HG03045 (cell line): ENCODE measurements around the gene EIF2B4.
A peak's percentile ranks its signal among the peaks of the same experiment; 100 is the strongest.
"Not testable (repeated sequence)": the region's sequence is repeated elsewhere in the genome, so short reads cannot be mapped to it uniquely, and the experiment has no call there.

ENCODE experiments used
- ATAC-seq: cut with Tn5 transposase; IDR thresholded peaks from one replicate; pipeline ENCODE4 v1.9.1; 2021; ENCODE audit warnings: mild to moderate bottlenecking, moderate library complexity; ENCODE audit not compliant: unreplicated experiment

The EIF2B4 gene

DNA sequence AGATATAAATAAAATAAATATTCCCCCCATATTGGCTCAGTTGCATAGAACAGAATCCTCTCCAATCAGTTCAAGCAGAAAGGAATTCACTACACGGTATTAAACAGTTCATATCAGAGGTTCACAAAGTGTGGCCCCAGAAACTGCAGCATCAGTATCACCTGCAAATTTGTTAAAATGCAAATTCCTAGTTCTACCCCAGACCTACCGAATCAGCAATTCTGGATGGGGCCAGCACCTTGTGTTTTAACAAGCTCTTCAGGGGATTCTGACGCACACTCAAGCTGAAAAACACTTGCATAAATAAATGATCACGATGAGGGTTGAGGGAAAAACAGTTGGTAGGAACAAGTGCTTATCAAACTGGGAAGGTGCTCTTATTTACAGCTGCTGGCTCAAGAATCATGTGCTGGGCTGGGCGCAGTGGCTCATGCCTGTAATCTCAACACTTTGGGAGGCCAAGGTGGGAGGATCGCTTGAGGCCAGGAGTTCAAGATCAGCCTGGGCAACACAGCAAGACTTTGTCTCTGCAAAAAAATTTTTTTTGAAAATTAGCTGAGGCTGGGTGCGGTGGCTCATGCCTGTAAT is 19.9 kb downstream of the EIF2B4 start:
- no peak for ATAC-seq

DNA sequence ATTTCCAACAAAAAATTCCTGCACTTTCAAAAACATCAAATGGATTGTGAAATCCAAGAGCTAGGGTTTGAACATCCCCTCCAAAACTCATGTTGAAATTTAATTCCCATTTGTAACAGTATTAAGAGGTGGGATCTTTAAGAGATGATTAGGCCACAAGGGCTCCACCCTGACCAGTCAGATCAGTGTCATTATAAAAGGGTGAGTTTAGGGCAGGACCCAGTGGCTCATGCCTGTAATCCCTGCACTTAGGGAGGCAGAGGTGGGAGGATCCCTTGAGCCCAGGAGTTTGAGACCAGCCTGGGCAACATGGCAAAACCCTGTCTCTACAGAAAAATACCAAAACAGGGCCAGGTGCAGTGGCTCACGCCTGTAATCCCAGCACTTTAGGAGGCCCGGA is 22.5 kb downstream of the EIF2B4 start:
- ATAC-seq: no peak

DNA sequence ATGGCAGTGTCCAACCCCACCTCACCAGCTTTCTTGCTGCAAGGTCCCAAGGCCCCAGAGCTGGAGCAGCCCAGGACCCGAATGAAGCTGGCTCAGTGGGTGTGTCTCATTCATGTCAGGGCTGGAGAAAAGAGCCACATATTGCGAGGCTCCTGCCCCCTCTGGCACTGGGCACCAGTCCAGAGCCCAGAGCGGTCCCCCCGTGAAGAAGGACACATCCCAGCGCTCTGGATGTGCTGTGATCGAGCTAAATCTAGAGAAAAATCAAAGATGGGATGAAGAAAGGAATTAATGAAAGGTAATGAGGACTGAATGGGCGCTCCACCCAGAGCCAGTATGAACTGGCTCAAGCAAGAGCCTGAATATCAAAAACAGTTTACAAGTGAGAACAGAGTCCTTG is 34.0 kb downstream of the EIF2B4 start:
- no peak for ATAC-seq

DNA sequence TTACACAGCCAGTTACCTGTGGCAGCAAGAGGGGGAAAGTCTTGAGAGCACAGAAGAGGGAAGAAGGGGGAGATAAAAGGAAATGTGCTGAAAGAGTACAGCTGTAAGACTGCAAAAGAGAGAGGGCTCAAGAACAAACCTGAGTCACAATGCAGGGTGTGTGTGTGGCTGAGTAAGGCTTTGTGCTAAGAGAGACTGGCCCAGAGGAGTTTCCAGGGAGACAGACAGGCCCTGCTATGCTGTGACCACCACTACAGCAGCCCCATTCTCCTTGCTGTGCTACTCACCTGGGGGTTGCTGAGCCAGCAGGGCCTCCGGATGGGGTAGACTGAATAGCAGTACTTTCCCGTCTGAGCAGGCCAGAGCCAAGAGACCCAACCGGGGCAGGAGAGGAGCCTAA is 34.8 kb downstream of the EIF2B4 start:
- ATAC-seq: no peak

DNA sequence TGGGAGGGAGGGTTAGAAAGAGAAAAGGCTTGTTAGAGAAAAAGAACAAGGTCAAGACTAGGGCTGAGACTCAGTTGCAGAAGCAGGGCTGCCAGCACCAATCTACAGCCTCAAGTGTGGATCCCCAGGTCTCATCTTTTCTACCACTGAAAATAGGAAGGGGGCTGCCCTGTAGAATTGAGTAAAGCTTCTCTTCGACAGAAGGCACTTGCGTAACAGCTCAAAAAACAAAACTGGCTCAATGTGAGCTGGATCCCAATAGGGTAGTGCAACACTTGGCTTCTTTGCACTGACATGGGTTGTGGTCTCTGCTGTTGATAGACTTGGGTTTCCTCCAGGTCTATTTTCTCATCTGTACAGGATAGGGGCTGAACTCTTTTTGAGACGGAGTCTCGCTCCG is 45.4 kb downstream of the EIF2B4 start:
- no peak for ATAC-seq

DNA sequence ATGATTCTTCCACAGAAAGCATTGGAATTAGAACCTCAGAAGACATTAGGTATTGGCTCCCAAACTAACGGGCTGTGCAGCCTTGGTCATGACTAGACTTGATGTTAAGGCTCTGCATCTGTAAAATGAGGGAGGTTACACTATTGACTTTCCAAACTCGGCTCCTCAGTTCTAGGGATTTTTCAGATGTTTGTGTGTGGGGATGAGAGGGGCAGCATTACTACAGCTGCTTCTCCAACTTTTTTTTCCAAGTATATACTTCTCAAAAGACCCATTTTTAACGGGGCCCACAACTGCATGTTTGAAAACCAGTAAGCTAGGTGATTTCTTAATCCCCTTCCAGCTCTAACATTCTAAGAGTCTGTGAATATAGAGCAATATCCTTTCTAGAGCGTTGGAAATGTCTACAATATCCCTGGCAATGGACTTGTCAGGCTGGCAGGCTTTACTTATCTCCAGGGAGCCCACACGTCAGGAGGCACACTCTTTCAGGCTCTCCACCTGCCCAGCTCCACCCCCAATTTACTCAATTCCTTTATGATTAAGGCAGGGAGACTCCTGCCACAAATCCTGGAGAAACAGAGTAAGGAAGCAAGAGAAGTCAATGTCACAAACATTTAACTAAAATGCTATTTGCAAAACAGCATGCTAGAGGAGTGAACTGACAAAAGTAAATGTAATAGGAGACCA is 46.4 kb downstream of the EIF2B4 start:
- no peak for ATAC-seq

DNA sequence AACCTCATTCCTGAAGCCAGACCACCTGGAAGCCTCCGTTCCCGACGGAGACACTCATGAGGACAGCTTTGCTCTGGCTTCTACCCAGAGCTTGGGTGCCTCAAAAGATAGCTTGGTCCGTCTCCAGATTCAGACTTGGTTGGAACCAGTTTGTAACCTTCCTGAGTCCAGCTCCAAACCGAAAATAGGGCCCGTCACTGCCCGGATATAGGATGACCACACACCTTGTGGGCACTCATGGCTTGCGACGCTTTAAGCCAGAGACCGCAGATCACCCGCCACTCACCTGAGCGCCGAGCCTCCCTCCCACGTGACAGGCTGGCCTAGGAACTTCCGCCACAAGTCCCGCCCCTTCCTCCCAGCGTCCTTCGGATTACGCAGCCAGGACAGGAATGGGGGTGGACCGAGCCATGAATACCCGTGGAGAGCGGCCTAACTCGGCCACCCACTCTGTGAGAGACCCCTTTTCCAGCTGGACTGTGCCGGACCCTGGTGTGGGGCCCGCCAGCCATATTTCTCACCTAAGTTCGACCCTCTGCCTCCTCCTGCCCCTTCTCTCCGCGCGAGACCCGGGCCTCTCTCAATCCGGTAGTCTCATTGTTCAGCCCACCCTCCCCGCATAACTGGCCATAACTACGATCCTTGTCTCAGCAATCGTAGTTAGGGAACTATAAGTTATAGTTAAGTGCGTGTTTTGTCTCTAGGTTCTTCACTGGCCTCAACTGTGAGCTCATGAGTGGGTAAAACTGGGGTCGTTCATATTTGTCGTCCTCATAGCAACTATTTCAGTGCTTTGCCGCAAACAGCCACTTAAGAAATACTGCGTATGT is 47.2 kb downstream of the EIF2B4 start, which contains the start of gene MPV17:
Gene MPV17, minus strand, starts transcription at position 332 of the 830 bp plus-strand sequence. CDS start 580 bp downstream, outside the sequence.
- peak; percentile 89 for ATAC-seq

DNA sequence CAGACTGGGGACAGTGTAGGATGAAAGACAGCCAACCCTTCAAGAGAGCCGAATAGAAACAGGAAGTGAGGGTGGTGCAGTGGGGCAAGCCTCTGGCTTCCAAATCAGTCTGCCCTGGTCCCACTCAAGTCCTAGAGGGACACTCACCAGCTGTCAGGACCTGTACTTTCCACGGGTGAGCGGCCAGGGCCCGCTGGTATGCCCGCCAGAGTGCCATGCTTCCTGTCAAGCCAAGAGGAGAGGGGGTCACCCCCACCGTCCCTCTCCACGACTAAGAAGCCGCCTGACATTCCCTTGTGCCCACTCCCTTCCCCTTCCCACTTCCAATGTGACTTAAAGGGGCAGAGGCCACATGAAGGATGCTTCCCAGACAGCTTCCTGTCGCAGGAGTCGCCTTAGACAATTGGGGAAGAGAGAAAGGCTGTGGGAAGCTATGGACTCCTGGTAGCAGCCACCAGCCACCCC is 47.8 kb downstream of the EIF2B4 start:
- no peak for ATAC-seq

DNA sequence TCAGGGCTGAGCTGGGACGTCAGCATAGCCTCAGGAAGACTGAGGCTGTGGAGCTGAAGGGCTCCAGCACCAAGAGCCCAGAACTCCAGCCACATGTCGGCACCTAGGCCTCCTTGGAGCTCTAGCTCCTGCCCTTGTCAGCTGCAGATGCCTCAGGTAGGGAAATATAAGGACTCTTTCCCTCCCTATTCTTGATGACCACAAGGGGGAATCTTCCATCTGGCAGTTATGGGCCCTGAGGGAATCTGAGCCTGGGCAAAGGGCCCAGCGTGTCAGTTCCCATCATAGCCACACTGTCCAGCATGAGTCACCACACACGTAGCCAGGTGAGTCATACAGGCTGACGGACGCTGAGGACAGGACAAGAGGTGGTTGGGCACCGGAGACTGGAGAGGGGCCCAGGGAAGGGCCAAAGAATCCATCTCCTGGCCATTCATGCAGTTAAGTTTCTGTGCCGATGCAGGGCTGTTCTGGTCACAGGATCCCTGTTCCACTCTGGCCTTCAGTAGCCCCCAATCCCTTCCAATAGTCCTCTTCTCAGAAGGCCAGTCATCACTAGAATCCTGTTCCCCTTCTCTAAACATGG is 49.1 kb downstream of the EIF2B4 start:
- no peak for ATAC-seq

DNA sequence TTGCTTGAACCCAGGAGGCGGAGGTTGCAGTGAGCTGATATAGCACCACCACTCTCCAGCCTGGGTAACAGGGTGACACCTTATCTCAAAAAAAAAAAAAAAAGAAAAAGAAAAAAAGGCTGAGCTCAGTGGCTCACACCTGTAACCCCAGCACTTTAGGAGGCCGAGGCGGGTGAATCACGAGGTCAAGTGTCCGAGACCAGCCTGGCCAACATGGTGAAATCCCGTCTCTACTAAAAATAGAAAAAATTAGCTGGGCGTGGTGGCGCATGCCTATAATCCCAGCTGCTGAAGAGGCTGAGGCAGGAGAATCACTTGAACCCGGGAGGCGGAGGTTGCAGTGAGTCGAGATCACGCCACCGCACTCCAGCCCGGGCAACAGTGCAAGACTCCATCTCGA is 50.3 kb downstream of the EIF2B4 start:
- not testable (repeated sequence) for ATAC-seq

DNA sequence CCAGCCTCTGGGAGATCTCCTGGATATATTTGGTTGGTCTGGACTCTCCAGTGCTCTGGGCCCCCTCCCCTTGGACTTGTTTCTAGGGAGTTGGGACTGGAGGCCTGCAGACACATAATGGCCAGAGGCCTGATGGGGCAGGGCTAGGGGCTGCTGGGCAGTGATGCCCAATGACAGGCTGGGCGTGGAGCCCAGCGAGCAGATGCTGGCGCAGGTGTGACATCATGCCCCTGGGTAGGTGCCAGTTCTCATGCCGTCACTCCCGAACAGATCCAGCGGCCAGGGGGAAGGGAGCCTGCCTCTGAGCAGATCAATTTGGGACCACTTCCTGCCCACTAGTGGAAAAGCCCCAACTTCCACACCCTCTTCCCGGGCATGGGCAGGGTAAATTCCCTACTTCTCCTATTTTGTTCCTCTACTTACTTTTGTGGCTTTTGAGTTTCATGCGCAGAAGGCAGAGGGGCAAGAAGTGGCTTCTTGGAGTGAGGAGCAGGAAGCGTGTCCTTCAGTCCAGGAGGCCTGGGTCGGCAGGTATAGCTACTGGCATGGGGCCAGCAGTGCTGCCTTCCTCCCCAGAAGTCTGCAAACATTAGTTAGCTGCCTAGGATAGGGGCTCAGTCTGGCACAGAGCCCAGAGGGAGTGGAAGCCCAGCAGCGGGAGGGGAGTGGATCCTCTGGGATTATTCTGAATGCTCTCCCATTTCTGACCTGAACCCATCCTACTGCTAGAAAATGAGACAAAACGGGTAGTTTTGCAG is 53.3 kb downstream of the EIF2B4 start:
- no peak for ATAC-seq

DNA sequence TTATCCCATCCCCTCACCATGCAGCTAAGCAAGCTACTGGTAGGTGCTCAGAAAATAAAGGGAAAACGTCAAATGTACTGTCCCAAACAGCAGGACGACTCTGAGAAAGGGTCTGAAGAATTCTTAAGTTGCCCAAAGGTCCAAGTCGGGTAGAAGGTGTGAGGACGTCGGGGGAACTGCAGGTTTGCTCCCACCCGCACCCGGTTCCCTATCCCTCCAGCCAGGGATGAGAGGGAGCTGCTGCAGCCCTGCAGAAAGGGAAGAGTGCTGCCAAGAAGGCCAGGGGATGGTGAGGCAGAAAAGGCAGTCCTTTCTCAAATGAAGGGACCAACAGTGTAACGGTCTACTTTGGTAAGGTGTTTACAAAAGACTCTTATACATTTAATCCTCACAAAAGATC is 55.0 kb downstream of the EIF2B4 start:
- ATAC-seq: no peak

DNA sequence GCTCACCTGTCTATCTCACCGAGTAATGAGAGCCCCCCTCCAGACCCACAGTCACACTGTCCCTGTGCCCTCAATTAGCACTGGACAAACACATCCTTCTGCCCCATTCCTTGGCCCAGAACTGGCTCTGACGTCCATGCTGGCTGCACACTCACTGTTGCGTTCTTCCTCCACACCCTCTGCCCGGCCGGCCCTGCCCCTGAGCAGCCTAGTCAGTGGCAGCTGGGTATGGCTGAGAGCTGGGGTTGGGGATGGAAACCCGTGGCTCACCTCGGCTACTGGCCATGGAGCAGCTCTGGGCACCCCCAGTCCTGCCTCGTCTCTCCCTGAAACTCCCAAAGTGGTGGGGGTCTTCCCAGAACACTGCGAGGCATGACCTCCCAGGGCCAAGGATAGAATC is 55.4 kb downstream of the EIF2B4 start:
- no peak for ATAC-seq
